H9 (cell line): ENCODE results near the gene BCL2L14. TPM values are rescaled to one million over a fixed set of nuclear protein-coding genes. Genes with fewer than 3 reads are reported as not detected.

Experiments
- DNase-seq: peaks from one replicate; pipeline ENCODE4 v3.0.0-alpha.2; 2017
- H2AFZ ChIP-seq: one replicate; pipeline ENCODE4 v1.6.1; 2013; ENCODE audit warnings: mild to moderate bottlenecking, low read length, control low read depth, moderate library complexity
- H2AK5ac ChIP-seq: 2 replicates; pipeline ENCODE4 v1.6.1; 2013; ENCODE audit warnings: low read length, control low read depth, mixed read lengths; ENCODE audit not compliant: insufficient read length
- H2BK120ac ChIP-seq: one replicate; pipeline ENCODE4 v1.6.1; 2013; ENCODE audit warnings: low read depth, mild to moderate bottlenecking, low read length, control low read depth, inconsistent platforms; ENCODE audit not compliant: poor library complexity, severe bottlenecking
- H2BK12ac ChIP-seq: 2 replicates; pipeline ENCODE4 v1.6.1; 2013; ENCODE audit warnings: low read length, control low read depth, mixed read lengths, low read depth; ENCODE audit not compliant: insufficient read length
- H2BK15ac ChIP-seq: 2 replicates; pipeline ENCODE4 v1.6.1; 2013; ENCODE audit warnings: low read depth, low read length, control low read depth
- H2BK20ac ChIP-seq: one replicate; pipeline ENCODE4 v1.6.1; 2013; ENCODE audit warnings: low read depth, mild to moderate bottlenecking, low read length, control low read depth, inconsistent platforms; ENCODE audit not compliant: poor library complexity, severe bottlenecking
- H2BK5ac ChIP-seq: 2 replicates; pipeline ENCODE4 v1.6.1; 2013; ENCODE audit warnings: low read length, control low read depth, mixed read lengths; ENCODE audit not compliant: insufficient read length
- H3K14ac ChIP-seq: 2 replicates; pipeline ENCODE4 v1.6.1; 2013; ENCODE audit warnings: low read length, control low read depth; ENCODE audit not compliant: insufficient read depth
- H3K18ac ChIP-seq: 2 replicates; pipeline ENCODE4 v1.6.1; 2013; ENCODE audit warnings: low read depth, mild to moderate bottlenecking, mixed read lengths, low read length, control low read depth; ENCODE audit not compliant: insufficient read length
- H3K23ac ChIP-seq: 2 replicates; pipeline ENCODE4 v1.6.1; 2013; ENCODE audit warnings: low read length, control low read depth, mixed read lengths, low read depth; ENCODE audit not compliant: insufficient read length
- H3K23me2 ChIP-seq: 2 replicates; pipeline ENCODE4 v1.6.1; 2013; ENCODE audit warnings: low read depth, mild to moderate bottlenecking, mixed read lengths, low read length, control low read depth; ENCODE audit not compliant: insufficient read length, poor library complexity, severe bottlenecking
- H3K27ac ChIP-seq: 2 replicates; pipeline ENCODE4 v1.5.1; 2013; ENCODE audit warnings: low read length, control low read depth, mixed read lengths, low read depth; ENCODE audit not compliant: insufficient read length
- H3K27me3 ChIP-seq: 2 replicates; pipeline ENCODE4 v1.6.1; 2013; ENCODE audit warnings: low read length, control low read depth, inconsistent platforms; ENCODE audit not compliant: insufficient read depth
- H3K4ac ChIP-seq: 2 replicates; pipeline ENCODE4 v1.6.1; 2013; ENCODE audit warnings: low read depth, mild to moderate bottlenecking, control low read depth, inconsistent platforms, low read length, moderate library complexity
- H3K4me1 ChIP-seq: 2 replicates; pipeline ENCODE4 v1.6.1; 2013; ENCODE audit warnings: low read length, control low read depth, inconsistent platforms; ENCODE audit not compliant: insufficient read depth
- H3K4me2 ChIP-seq: 2 replicates; pipeline ENCODE4 v1.6.1; 2013; ENCODE audit warnings: low read length, control low read depth, mixed read lengths; ENCODE audit not compliant: insufficient read length, insufficient read depth
- H3K56ac ChIP-seq: 2 replicates; pipeline ENCODE4 v1.6.1; 2013; ENCODE audit warnings: low read depth, mild to moderate bottlenecking, mixed read lengths, low read length, control low read depth; ENCODE audit not compliant: insufficient read length
- H3K79me1 ChIP-seq: 2 replicates; pipeline ENCODE4 v1.6.1; 2013; ENCODE audit warnings: low read depth, mild to moderate bottlenecking, moderate library complexity, low read length, control low read depth, inconsistent platforms; ENCODE audit not compliant: insufficient read depth, poor library complexity, severe bottlenecking
- H3K79me2 ChIP-seq: 2 replicates; pipeline ENCODE4 v1.6.1; 2013; ENCODE audit warnings: low read length, control low read depth, inconsistent platforms; ENCODE audit not compliant: insufficient read depth
- H3K9ac ChIP-seq: 2 replicates; pipeline ENCODE4 v1.6.1; 2013; ENCODE audit warnings: low read length, control low read depth, mixed read lengths; ENCODE audit not compliant: insufficient read length; ENCODE audit errors: extremely low read depth
- H3K9me3 ChIP-seq: one replicate; pipeline ENCODE4 v1.6.1; 2013; ENCODE audit warnings: low read depth, low read length, inconsistent platforms; ENCODE audit not compliant: control insufficient read depth
- H3T11ph ChIP-seq: one replicate; pipeline ENCODE4 v1.6.1; 2013; ENCODE audit warnings: mild to moderate bottlenecking, low read length, control low read depth, inconsistent platforms
- H4K20me1 ChIP-seq: one replicate; pipeline ENCODE4 v1.6.1; 2013; ENCODE audit not compliant: control insufficient read depth, insufficient read length, insufficient read depth
- H4K5ac ChIP-seq: 2 replicates; pipeline ENCODE4 v1.6.1; 2013; ENCODE audit warnings: low read depth, mild to moderate bottlenecking, mixed read lengths, low read length, control low read depth; ENCODE audit not compliant: insufficient read length
- H4K8ac ChIP-seq: replicated peaks from 2 replicates; pipeline ENCODE4 v1.6.1; 2013; ENCODE audit warnings: low read length, control low read depth, mixed read lengths, low read depth; ENCODE audit not compliant: insufficient read length
- H4K91ac ChIP-seq: 2 replicates; pipeline ENCODE4 v1.6.1; 2013; ENCODE audit warnings: low read depth, mild to moderate bottlenecking, moderate library complexity, mixed read lengths, low read length, control low read depth; ENCODE audit not compliant: insufficient read length
- H3K27ac Mint-ChIP-seq, 3 experiments: 2 replicates in 2 of 3; 3 replicates in 1 of 3; pipeline ENCODE4 v1.8.0; 2020 to 2021; ENCODE audit warnings: mixed read lengths in 3 of 3, mild to moderate bottlenecking in 1 of 3, moderate library complexity in 1 of 3
- H3K27me3 Mint-ChIP-seq: 2 replicates; pipeline ENCODE4 v1.8.0; 2021; ENCODE audit warnings: low read depth, mild to moderate bottlenecking, moderate library complexity, mixed read lengths
- H3K36me3 Mint-ChIP-seq, 3 experiments: 2 replicates in 2 of 3; 3 replicates in 1 of 3; pipeline ENCODE4 v1.8.0; 2020 to 2021; ENCODE audit warnings: low read depth in 3 of 3, mixed read lengths in 3 of 3; ENCODE audit not compliant: insufficient read depth in 1 of 3
- H3K4me1 Mint-ChIP-seq, 2 experiments: 2 replicates each; pipeline ENCODE4 v1.8.0; 2020; ENCODE audit warnings: mixed read lengths in 2 of 2
- H3K4me3 Mint-ChIP-seq, 2 experiments: 2 replicates in 1 of 2; 3 replicates in 1 of 2; pipeline ENCODE4 v1.8.0; 2020 to 2021; ENCODE audit warnings: mild to moderate bottlenecking in 2 of 2, mixed read lengths in 2 of 2, moderate library complexity in 1 of 2
- H3K9me3 Mint-ChIP-seq, 2 experiments: 2 replicates in 1 of 2; 3 replicates in 1 of 2; pipeline ENCODE4 v1.8.0; 2020; ENCODE audit warnings: mild to moderate bottlenecking in 2 of 2, mixed read lengths in 2 of 2, moderate library complexity in 1 of 2
- WGBS: extraction: QIAGEN DNeasy Blood & Tissue Kit; methylation state at CpG from one replicate; pipeline ENCODE4 v1.1.7; 2013; ENCODE audit warnings: missing lambda C conversion rate, low lambda C conversion rate, mixed read lengths; ENCODE audit not compliant: insufficient read length; ENCODE audit errors: extremely low coverage; 5-methylcytosine and 5-hydroxymethylcytosine counted together
- total RNA-seq: library from RNA; stranded (reverse); gene quantifications from 2 replicates; pipeline ENCODE4 v1.2.1, GENCODE V29; 2021
- TF ChIP-seq, protein P1 (sequence below): fragments of 200-600 bp; sonication (generic); conservative IDR thresholded peaks from 3 replicates; pipeline ENCODE4 v1.8.0; 2021; ENCODE audit warnings: antibody characterized with exemption, mild to moderate bottlenecking

BCL2L14 gene
- total RNA-seq, 1 experiment from 2014 or later, result 0.28 TPM

DNA sequence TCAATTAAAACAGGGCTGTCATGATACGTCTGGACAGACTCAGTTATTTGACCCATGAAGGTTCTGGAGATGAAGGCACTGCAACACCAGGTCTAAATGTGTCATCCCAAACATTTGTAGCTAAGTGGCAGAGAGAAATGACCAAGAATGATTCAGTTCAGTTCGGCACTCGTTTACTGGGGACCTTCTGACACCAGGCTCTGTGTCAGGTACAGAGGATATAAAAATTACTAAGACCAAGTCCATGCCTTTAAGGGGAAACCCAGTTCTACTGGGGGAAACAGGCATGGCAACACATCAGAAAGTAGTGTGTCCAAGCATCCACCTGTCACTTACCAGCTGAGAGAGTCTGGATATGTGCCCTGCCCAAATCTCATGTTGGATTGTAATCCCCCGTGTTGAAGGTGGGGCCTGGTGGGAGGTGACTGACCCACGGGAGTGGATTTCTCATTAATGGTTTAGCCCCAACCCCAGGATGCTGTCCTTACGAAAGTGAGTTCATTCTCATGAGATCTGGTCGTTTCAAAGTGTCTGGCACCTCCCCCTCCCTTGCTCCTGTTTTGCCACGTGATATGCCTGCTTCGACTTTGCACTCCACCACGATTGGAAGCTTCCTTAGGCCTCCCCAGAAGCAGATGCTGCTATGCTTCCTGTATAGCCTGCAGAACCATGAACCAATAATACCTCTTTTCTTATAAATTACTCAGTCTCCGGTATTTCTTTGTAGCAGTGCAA, 41.9 kb upstream of the BCL2L14 start:
- H3K79me2 ChIP-seq, result no peaks in the 10 kb centered on the region
- H3K4me1 Mint-ChIP-seq, result peaks cover 7 to 8% of the 10 kb centered on the region in 2 experiments
- H3T11ph ChIP-seq, result no peak overlapping the region
- H3K23me2 ChIP-seq, result peaks cover 4% of the 10 kb centered on the region
- no peaks in the 10 kb centered on the region for H3K79me1 ChIP-seq
- no CpG with 5 or more reads among the region's 11 CpGs for WGBS
- H2AK5ac ChIP-seq, result no peak overlapping the region
- no peak overlapping the region for H2BK20ac ChIP-seq
- no peak overlapping the region for H3K18ac ChIP-seq
- no peak overlapping the region for H4K91ac ChIP-seq
- no peak overlapping the region for H3K9ac ChIP-seq
- no peak overlapping the region for H3K4me3 Mint-ChIP-seq
- H2AFZ ChIP-seq, result no peak overlapping the region
- H3K9me3 Mint-ChIP-seq, result peaks cover 0 to 5% of the 10 kb centered on the region in 2 experiments; a peak in 4 of 5 replicates
- H3K56ac ChIP-seq, result no peak overlapping the region
- no peak overlapping the region for H3K14ac ChIP-seq
- H2BK12ac ChIP-seq, result no peak overlapping the region
- no peak overlapping the region for H2BK5ac ChIP-seq
- H3K27me3 ChIP-seq, result no peaks in the 10 kb centered on the region
- no peak overlapping the region for H3K23ac ChIP-seq
- no peak overlapping the region for H3K4ac ChIP-seq
- H2BK15ac ChIP-seq, result no peak overlapping the region
- H3K27ac ChIP-seq, result no peak overlapping the region
- H3K36me3 Mint-ChIP-seq, result peaks cover 0 to 3% (median 0%) of the 10 kb centered on the region in 3 experiments; a peak in 2 of 7 replicates
- DNase-seq, result no peak
- no peak overlapping the region for H3K4me2 ChIP-seq
- no peaks in the 10 kb centered on the region for H4K20me1 ChIP-seq
- no peak overlapping the region for H4K5ac ChIP-seq
- H2BK120ac ChIP-seq, result no peak overlapping the region
- no peaks in the 10 kb centered on the region for H3K9me3 ChIP-seq
- TF ChIP-seq, protein P1, sequence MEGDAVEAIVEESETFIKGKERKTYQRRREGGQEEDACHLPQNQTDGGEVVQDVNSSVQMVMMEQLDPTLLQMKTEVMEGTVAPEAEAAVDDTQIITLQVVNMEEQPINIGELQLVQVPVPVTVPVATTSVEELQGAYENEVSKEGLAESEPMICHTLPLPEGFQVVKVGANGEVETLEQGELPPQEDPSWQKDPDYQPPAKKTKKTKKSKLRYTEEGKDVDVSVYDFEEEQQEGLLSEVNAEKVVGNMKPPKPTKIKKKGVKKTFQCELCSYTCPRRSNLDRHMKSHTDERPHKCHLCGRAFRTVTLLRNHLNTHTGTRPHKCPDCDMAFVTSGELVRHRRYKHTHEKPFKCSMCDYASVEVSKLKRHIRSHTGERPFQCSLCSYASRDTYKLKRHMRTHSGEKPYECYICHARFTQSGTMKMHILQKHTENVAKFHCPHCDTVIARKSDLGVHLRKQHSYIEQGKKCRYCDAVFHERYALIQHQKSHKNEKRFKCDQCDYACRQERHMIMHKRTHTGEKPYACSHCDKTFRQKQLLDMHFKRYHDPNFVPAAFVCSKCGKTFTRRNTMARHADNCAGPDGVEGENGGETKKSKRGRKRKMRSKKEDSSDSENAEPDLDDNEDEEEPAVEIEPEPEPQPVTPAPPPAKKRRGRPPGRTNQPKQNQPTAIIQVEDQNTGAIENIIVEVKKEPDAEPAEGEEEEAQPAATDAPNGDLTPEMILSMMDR, result no peak
- peaks cover 7% of the 10 kb centered on the region for H3K27me3 Mint-ChIP-seq
- H3K27ac Mint-ChIP-seq, result peak overlapping the region in 1 of 3 experiments; percentile 68; a peak in 1 of 7 replicates
- no peak overlapping the region for H4K8ac ChIP-seq
- peaks cover 2% of the 10 kb centered on the region; the same call in 1 of the 2 replicates for H3K4me1 ChIP-seq
